Epidermal melanocyte (primary cell): ENCODE data around the gene FAM216A.
"Not testable (repeated sequence)": the region's sequence is repeated elsewhere in the genome, so short reads cannot be mapped to it uniquely, and the experiment has no call there.

Experiments used
- DNase-seq: peaks from one replicate; pipeline ENCODE4 v3.0.0; 2011; ENCODE audit warnings: low spot score; ENCODE audit not compliant: insufficient read length

Gene FAM216A

GRCh38 chr12:110498984-110499706, 30.5 kb downstream of the FAM216A start:
- DNase-seq = no peak

- DNase-seq = no peak
Observed at GRCh38 chr12:110501399-110501751, 32.7 kb downstream of the FAM216A start.

GRCh38 chr12:110501752-110502738, 33.4 kb downstream of the FAM216A start, which contains the start of the genes RAD9B and VPS29:
TSS of gene RAD9B (plus strand) at chr12:110502331. CDS start at chr12:110502338, 7 bp downstream.
TSS of gene VPS29 (minus strand) at chr12:110502111. CDS start at chr12:110502051, 60 bp downstream.
- peak; percentile 94 for DNase-seq

GRCh38 chr12:110503432-110503831, 34.8 kb downstream of the FAM216A start:
- DNase-seq = no peak

GRCh38 chr12:110505332-110505731, 36.7 kb downstream of the FAM216A start:
- DNase-seq = no peak

GRCh38 chr12:110508071-110508586, 39.5 kb downstream of the FAM216A start:
- DNase-seq = no peak

GRCh38 chr12:110513842-110514241, 45.2 kb downstream of the FAM216A start:
- DNase-seq = no peak

GRCh38 chr12:110514363-110514762, 45.7 kb downstream of the FAM216A start:
- no peak for DNase-seq

- no peak for DNase-seq
Observed at GRCh38 chr12:110516995-110517394, 48.4 kb downstream of the FAM216A start.

GRCh38 chr12:110518014-110518413, 49.4 kb downstream of the FAM216A start:
- not testable (repeated sequence) for DNase-seq

GRCh38 chr12:110520876-110521712, 52.4 kb downstream of the FAM216A start:
- not testable (repeated sequence) for DNase-seq

- DNase-seq = no peak
Observed at GRCh38 chr12:110528277-110528839, 59.7 kb downstream of the FAM216A start.

GRCh38 chr12:110530511-110530910, 61.9 kb downstream of the FAM216A start:
- DNase-seq = no peak

GRCh38 chr12:110531741-110532333, 63.2 kb downstream of the FAM216A start:
- no peak for DNase-seq

GRCh38 chr12:110532644-110533043, 64.0 kb downstream of the FAM216A start:
- no peak for DNase-seq

GRCh38 chr12:110533607-110534006, 65.0 kb downstream of the FAM216A start:
- DNase-seq = no peak

GRCh38 chr12:110534811-110535210, 66.2 kb downstream of the FAM216A start:
- DNase-seq = no peak

GRCh38 chr12:110536834-110537604, 68.4 kb downstream of the FAM216A start:
- DNase-seq = no peak

- DNase-seq = no peak
Observed at GRCh38 chr12:110537605-110538409, 69.2 kb downstream of the FAM216A start.
